Prostate gland (tissue), 2 donors: Measurements from ENCODE around the gene UBE2D2. TPM values are rescaled to one million over a fixed set of nuclear protein-coding genes. Genes with fewer than 3 reads are reported as not detected.

Experiments
- DNase-seq: peaks from one replicate; pipeline ENCODE4 v3.0.0-alpha.2; 2019; ENCODE audit warnings: low spot score
- H3K27ac ChIP-seq, 2 donors: fragments of 200-600 bp; sonication (generic); 2 replicates each; pipeline ENCODE4 v1.5.1; 2017 to 2019
- H3K27me3 ChIP-seq: fragments of 200-600 bp; sonication (generic); replicated peaks from 2 replicates; pipeline ENCODE4 v1.5.1; 2019; ENCODE audit not compliant: insufficient read depth
- H3K36me3 ChIP-seq, 2 donors: fragments of 200-600 bp; sonication (generic); 1 replicate in 1 of 2; 2 replicates in 1 of 2; pipeline versions ENCODE4 v1.5.1 to v1.8.1; 2017 to 2019
- H3K4me1 ChIP-seq: fragments of 200-600 bp; sonication (generic); replicated peaks from 2 replicates; pipeline ENCODE4 v1.5.1; 2019
- H3K4me3 ChIP-seq, 2 donors: fragments of 200-600 bp; sonication (generic); 2 replicates each; pipeline ENCODE4 v1.5.1; 2017 to 2019
- H3K9me3 ChIP-seq: fragments of 200-600 bp; sonication (generic); 2 replicates; pipeline ENCODE4 v1.5.1; 2017
- POLR2A ChIP-seq: fragments of 450-650 bp; IDR thresholded peaks from one replicate; pipeline ENCODE4 v1.6.1; 2016; ENCODE audit warnings: antibody characterized with exemption, mild to moderate bottlenecking
- POLR2AphosphoS5 ChIP-seq: sonication (generic); formaldehyde crosslinking; IDR thresholded peaks from one replicate; pipeline ENCODE4 v1.6.1; 2017; ENCODE audit warnings: antibody characterized with exemption
- WGBS: methylation state at CpG from one replicate; pipeline ENCODE4 v1.1.5; 2018; 5-methylcytosine and 5-hydroxymethylcytosine counted together
- intact Hi-C: fragments of 100-400 bp; cut with DNase I; formaldehyde crosslinking; loops from one replicate; pipeline ENCODE4 v1.14.2; 2022
- total RNA-seq, 2 donors: library from RNA; depleted of rRNA; stranded (reverse); fragments of >200 nt; gene quantifications; one replicate each; pipeline ENCODE4 v1.1.0, GENCODE V29; 2016
- TF ChIP-seq, protein P1 (sequence below), 4 experiments: fragments of 200-600 bp in 2 of 4; fragments of 450-650 bp in 2 of 4; sonication (generic) in 2 of 4; IDR thresholded peaks; 1 replicate in 3 of 4; 2 replicates in 1 of 4; pipeline ENCODE4 v1.5.1; 2016 to 2019; ENCODE audit warnings: antibody characterized with exemption in 4 of 4, mild to moderate bottlenecking in 2 of 4, moderate library complexity in 2 of 4

UBE2D2 gene
- total RNA-seq, 2 donors from 2014 or later, result 90.3 to 96.3 TPM

DNA sequence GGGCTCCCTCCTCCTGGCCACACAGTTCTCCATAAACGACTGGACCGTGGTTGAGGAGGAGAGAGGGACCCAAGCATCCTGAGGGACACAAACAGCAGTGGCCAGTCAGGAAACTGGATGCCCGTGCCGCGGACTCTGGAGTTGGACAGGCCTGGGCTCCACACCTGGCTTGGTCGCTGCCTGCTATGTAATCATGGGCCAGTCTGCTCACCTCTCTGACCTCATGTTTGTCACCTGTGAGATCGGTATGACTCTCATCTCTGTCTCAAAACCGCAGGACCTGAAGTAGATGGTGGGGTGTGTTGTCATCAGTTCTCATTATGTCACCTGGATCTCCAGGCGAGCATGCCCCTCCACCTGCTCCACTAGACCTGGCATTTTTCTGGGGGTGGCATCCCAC is 101.5 kb downstream of the UBE2D2 start:
- no peak overlapping the region for H3K27ac ChIP-seq
- H3K4me3 ChIP-seq, result no peak overlapping the region
- no peak for DNase-seq
- H3K9me3 ChIP-seq, result no peaks in the 10 kb centered on the region
- intact Hi-C loops, result no loop called here
- no peak for TF ChIP-seq POLR2A
- TF ChIP-seq, protein P1, sequence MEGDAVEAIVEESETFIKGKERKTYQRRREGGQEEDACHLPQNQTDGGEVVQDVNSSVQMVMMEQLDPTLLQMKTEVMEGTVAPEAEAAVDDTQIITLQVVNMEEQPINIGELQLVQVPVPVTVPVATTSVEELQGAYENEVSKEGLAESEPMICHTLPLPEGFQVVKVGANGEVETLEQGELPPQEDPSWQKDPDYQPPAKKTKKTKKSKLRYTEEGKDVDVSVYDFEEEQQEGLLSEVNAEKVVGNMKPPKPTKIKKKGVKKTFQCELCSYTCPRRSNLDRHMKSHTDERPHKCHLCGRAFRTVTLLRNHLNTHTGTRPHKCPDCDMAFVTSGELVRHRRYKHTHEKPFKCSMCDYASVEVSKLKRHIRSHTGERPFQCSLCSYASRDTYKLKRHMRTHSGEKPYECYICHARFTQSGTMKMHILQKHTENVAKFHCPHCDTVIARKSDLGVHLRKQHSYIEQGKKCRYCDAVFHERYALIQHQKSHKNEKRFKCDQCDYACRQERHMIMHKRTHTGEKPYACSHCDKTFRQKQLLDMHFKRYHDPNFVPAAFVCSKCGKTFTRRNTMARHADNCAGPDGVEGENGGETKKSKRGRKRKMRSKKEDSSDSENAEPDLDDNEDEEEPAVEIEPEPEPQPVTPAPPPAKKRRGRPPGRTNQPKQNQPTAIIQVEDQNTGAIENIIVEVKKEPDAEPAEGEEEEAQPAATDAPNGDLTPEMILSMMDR (IDR thresholded peaks at IDR 0.05), result no peak
- no peak for TF ChIP-seq POLR2AphosphoS5
- peaks cover 40% of the 10 kb centered on the region for H3K4me1 ChIP-seq
- H3K36me3 ChIP-seq, result no peaks in the 10 kb centered on the region
- no peaks in the 10 kb centered on the region for H3K27me3 ChIP-seq
- 84% methylated on average over 9 of the region's 9 CpGs for WGBS

DNA sequence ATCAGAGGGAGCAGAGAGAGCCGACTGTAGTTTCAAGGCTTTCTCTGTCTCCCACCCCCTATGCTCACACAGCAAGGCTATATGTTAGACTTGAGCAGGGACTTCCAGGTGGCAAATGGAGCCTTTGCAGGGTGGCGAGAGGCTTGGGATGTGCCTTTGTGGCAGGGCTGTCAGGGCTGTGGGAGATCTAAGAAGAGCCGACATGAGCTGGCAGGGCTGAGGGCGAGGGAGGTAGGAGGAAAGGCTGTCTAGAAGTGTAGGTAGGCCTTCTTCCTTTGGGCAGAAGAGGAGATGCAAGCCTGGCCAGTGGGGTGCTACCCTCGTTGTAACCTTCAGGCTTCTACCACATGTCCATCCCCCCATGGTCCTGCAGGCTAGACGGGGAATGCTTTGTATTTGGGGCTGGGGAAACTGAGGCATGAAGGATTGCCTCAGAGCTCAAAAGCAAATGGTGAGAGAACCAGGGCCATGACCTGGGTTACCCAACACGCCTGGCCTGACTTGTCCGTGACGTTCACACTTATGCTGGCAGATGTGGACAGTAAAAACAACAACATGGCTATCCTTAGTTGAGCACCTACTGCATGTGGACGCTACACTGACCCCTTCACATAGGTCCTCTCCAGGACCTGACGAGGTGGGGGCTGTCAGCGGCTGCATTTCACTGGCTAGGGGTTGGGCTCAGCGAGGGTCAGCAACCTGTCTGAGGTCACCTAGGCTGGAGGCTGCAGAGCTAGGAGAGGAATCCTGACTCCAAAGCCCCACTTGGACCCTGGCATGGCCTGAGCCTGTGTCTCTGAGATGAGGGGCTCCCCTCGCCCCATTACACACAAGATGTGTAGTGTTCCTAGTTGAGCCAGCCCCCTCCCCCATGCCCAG is 102.3 kb downstream of the UBE2D2 start:
- Histone ChIP-seq H3K4me3 (no peak overlapping the region), H3K27me3 (no peaks in the 10 kb centered on the region), H3K4me1 (peaks cover 41% of the 10 kb centered on the region), H3K9me3 (no peaks in the 10 kb centered on the region), H3K27ac (no peak overlapping the region), H3K36me3 (no peaks in the 10 kb centered on the region)
- 90% methylated on average over 14 of the region's 14 CpGs for WGBS
- TF ChIP-seq POLR2A (no peak), POLR2AphosphoS5 (no peak)
- TF ChIP-seq, protein P1 (IDR thresholded peaks at IDR 0.05), result no peak
- DNase-seq, result no peak
- intact Hi-C loops, result no loop called here

DNA sequence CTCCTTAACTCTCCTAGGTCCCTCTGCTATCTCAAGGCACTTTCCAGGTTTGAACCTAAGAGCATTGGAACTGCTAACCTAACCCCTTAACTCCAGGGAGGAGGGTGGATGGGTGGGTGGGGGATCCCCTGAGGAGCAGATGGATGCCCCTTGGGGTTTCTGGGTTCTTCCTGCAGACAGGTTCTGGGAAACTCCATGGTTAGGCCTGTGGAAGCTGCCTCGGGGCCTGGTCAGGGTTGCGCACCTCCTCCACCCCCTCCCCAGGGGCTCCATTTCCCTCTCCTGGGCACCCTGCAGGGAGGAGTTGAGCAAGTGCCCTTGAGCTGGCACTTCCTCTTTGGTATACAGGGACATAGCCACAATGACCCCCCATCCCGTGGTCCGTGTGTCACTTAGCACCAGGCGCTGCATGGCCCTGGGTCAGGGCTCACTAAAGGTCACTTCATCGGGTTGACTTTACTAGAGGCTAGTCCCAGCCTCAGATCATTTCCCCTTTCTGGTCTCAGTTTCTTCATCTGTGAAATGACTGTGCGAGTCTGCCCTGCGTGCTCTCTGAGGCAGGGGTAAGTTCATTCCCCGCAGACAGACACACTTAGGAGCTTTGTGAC is 103.1 kb downstream of the UBE2D2 start:
- peaks cover 38% of the 10 kb centered on the region for H3K4me1 ChIP-seq

DNA sequence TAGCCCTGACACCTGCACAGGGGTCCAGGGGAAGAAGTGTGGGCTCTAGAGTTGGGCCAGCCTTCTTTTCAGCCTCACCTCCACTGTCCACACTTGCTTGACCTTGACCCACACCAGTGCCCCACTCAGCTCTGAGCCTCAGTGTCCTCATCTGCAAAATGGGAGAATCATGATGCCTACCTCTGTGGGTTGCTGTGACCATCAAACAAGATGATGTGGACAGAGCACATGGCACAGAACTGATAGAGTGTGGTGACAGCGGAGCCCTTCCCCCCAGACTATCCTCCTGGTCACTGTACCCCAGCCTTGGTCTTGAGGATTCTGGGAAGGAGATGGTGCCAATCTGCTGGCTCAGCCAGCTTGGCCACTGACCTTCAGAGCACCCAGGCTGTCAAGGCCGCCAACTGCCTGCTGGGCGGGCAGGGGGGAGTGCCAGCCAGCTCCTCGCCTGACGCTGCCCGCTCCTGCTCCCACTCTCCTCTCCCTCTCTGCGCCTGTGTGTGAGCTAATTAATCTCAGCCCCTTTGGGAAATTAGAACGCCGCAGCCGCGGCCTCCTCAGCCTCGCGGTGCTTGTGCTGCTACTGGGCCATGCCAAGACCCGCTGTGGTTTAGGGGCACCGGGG is 103.7 kb downstream of the UBE2D2 start:
- H3K27ac ChIP-seq, result no peak overlapping the region
- WGBS, result 78% methylated on average over 15 of the region's 15 CpGs
- peaks cover 31% of the 10 kb centered on the region for H3K4me1 ChIP-seq
- H3K4me3 ChIP-seq, result no peak overlapping the region
- H3K36me3 ChIP-seq, result no peaks in the 10 kb centered on the region
- H3K27me3 ChIP-seq, result no peaks in the 10 kb centered on the region
- TF ChIP-seq POLR2A, result no peak
- TF ChIP-seq, protein P1 (IDR thresholded peaks at IDR 0.05), result no peak
- DNase-seq, result no peak
- no peaks in the 10 kb centered on the region for H3K9me3 ChIP-seq
- intact Hi-C loops, result no loop called here

More for the DNA sequence above, 103.1 kb downstream of the UBE2D2 start:
- intact Hi-C loops, result no loop called here
- H3K4me3 ChIP-seq, result no peak overlapping the region
- 83% methylated on average over 9 of the region's 9 CpGs for WGBS
- no peaks in the 10 kb centered on the region for H3K36me3 ChIP-seq
- TF ChIP-seq POLR2A (no peak), POLR2AphosphoS5 (no peak)
- TF ChIP-seq, protein P1 (IDR thresholded peaks at IDR 0.05), result no peak
- no peaks in the 10 kb centered on the region for H3K9me3 ChIP-seq
- no peak for DNase-seq
- H3K27me3 ChIP-seq, result no peaks in the 10 kb centered on the region
- no peak overlapping the region for H3K27ac ChIP-seq
